HepG2 (cell line): ENCODE data around the gene SUSD3. TPM values are rescaled to one million over a fixed set of nuclear protein-coding genes. Genes with fewer than 3 reads are reported as not detected.

Experiments
- ATAC-seq: fragments of 200-7000 bp; cut with Tn5 transposase; 3 replicates; pipeline ENCODE4 v1.9.1; 2020; ENCODE audit warnings: mild to moderate bottlenecking, moderate library complexity
- BruUV-seq: library from RNA; stranded (reverse); fragments of 400-500 nt; replicated peaks from 2 replicates; lab custom pipeline; 2021; lab: Mats Ljungman, UMichigan
- CTCF ChIA-PET: fragments of 300-600 bp; formaldehyde crosslinking; extraction: SDS; loops from one replicate; lab custom pipeline; 2021; ENCODE audit warnings: low total read pairs, inconsistent platforms, low intra/inter-chr PET ratio; lab: Yijun Ruan, JAX
- POLR2A ChIA-PET: fragments of 350-600 bp; sonication (Branson Sonifier 250); formaldehyde crosslinking; loops from one replicate; lab custom pipeline; 2020; ENCODE audit warnings: antibody characterized with exemption, inconsistent platforms; lab: Yijun Ruan, JAX
- DNase-seq: peaks from one replicate; pipeline ENCODE4 v3.0.0-alpha.2; 2015; ENCODE audit warnings: low spot score
- FAIRE-seq: peaks from 3 replicates; lab custom pipeline; 2011; peaks lifted over from hg19 to GRCh38; lab: Jason Lieb, UNC
- H2AFZ ChIP-seq: one replicate; pipeline ENCODE4 v1.6.1; 2011; ENCODE audit warnings: low read length, inconsistent platforms
- H3K27ac ChIP-seq: fragments of 300-600 bp; 3 replicates; pipeline ENCODE4 v1.8.0; 2011; ENCODE audit warnings: mixed run types, mild to moderate bottlenecking, mixed read lengths, low read length, inconsistent platforms; ENCODE audit not compliant: insufficient read depth; ENCODE audit errors: extremely low read length
- H3K27me3 ChIP-seq, 2 experiments: fragments of 200-600 bp in 1 of 2; 2 replicates in 1 of 2; 3 replicates in 1 of 2; pipeline versions ENCODE4 v1.6.0 to v1.8.0; 2011; ENCODE audit warnings: low read length in 2 of 2, mild to moderate bottlenecking in 2 of 2, moderate library complexity in 2 of 2, inconsistent platforms in 1 of 2; ENCODE audit not compliant: insufficient read depth in 2 of 2, control insufficient read depth in 1 of 2
- H3K36me3 ChIP-seq, 2 experiments: fragments of 200-600 bp in 1 of 2; replicated peaks in 1 of 2; 2 replicates in 1 of 2; 3 replicates in 1 of 2; pipeline versions ENCODE4 v1.5.1 to v1.8.0; 2011; ENCODE audit warnings: low read length in 2 of 2, inconsistent platforms in 1 of 2; ENCODE audit not compliant: insufficient read depth in 2 of 2, control insufficient read depth in 1 of 2
- H3K4me1 ChIP-seq: 2 replicates; pipeline ENCODE4 v1.5.1; 2012; ENCODE audit warnings: low read length, inconsistent platforms; ENCODE audit not compliant: insufficient read depth
- H3K4me2 ChIP-seq: 2 replicates; pipeline ENCODE4 v1.6.0; 2011; ENCODE audit warnings: low read depth, low read length, inconsistent platforms
- H3K4me3 ChIP-seq, 3 experiments: fragments of 200-600 bp in 1 of 3; sonication (generic), shearing (Covaris generic) in 1 of 3; replicated peaks in 1 of 3; 2 replicates each; pipeline ENCODE4 v1.5.1; 2011 to 2016; ENCODE audit warnings: low read length in 3 of 3, inconsistent platforms in 2 of 3, low read depth in 2 of 3, mild to moderate bottlenecking in 2 of 3, control low read depth in 1 of 3, mixed read lengths in 1 of 3; ENCODE audit not compliant: insufficient read depth in 1 of 3
- H3K79me2 ChIP-seq: one replicate; pipeline ENCODE4 v1.6.1; 2011; ENCODE audit warnings: low read length, inconsistent platforms; ENCODE audit not compliant: insufficient read depth
- H3K9ac ChIP-seq: 2 replicates; pipeline ENCODE4 v1.6.0; 2011; ENCODE audit warnings: mild to moderate bottlenecking, low read depth, low read length, inconsistent platforms; ENCODE audit not compliant: insufficient read depth
- H3K9me3 ChIP-seq: 2 replicates; pipeline ENCODE4 v1.5.1; 2012; ENCODE audit warnings: mild to moderate bottlenecking, low read length
- H4K20me1 ChIP-seq: 2 replicates; pipeline ENCODE4 v1.6.0; 2011; ENCODE audit warnings: inconsistent platforms, mild to moderate bottlenecking, low read length, moderate library complexity; ENCODE audit not compliant: insufficient read depth
- CC2D1A ChIP-seq: sonication (generic); formaldehyde crosslinking; IDR thresholded peaks from 2 replicates; pipeline ENCODE4 v1.8.1; 2023; ENCODE audit warnings: mild to moderate bottlenecking, missing genetic modification reagents
- ESRRA ChIP-seq: sonication (generic); formaldehyde crosslinking; IDR thresholded peaks from 2 replicates; pipeline ENCODE4 v1.5.1; 2020; ENCODE audit warnings: mild to moderate bottlenecking, low read depth, missing genetic modification reagents
- MED8 ChIP-seq: sonication (generic); formaldehyde crosslinking; IDR thresholded peaks from 2 replicates; pipeline ENCODE4 v1.8.1; 2023; ENCODE audit warnings: mild to moderate bottlenecking, missing genetic modification reagents; ENCODE audit not compliant: insufficient replicate concordance
- RORA ChIP-seq: sonication (generic); formaldehyde crosslinking; IDR thresholded peaks from 2 replicates; pipeline ENCODE4 v1.5.0; 2020; ENCODE audit warnings: mild to moderate bottlenecking, missing genetic modification reagents, moderate library complexity
- SIX1 ChIP-seq: sonication (generic); formaldehyde crosslinking; IDR thresholded peaks from 2 replicates; pipeline ENCODE4 v1.4.0; 2020; ENCODE audit warnings: missing genetic modification reagents, borderline replicate concordance
- SMAD3 ChIP-seq: sonication (generic); formaldehyde crosslinking; IDR thresholded peaks from 2 replicates; pipeline ENCODE4 v1.4.0; 2020; ENCODE audit warnings: missing genetic modification reagents
- ZBTB39 ChIP-seq: sonication (generic); formaldehyde crosslinking; IDR thresholded peaks from 2 replicates; pipeline ENCODE4 v1.5.0; 2020; ENCODE audit warnings: missing genetic modification reagents
- ZNF17 ChIP-seq: sonication (generic); formaldehyde crosslinking; IDR thresholded peaks from 2 replicates; pipeline ENCODE4 v1.5.0; 2020; ENCODE audit warnings: mild to moderate bottlenecking, missing genetic modification reagents
- ZNF24 ChIP-seq: fragments of 450-650 bp; IDR thresholded peaks from 2 replicates; pipeline ENCODE4 v1.6.1; 2017; ENCODE audit warnings: antibody characterized with exemption, mild to moderate bottlenecking
- ZNF274 ChIP-seq: sonication (generic); formaldehyde crosslinking; IDR thresholded peaks from 2 replicates; pipeline ENCODE4 v1.5.1; 2020; ENCODE audit warnings: mild to moderate bottlenecking, missing genetic modification reagents
- ZNF687 ChIP-seq: sonication (generic); formaldehyde crosslinking; IDR thresholded peaks from 2 replicates; pipeline ENCODE4 v1.5.1; 2020; ENCODE audit warnings: mild to moderate bottlenecking, missing genetic modification reagents, moderate library complexity
- WGBS: methylation state at CpG from one replicate; pipeline ENCODE4 v1.1.6; 2017; ENCODE audit warnings: low lambda C conversion rate; 5-methylcytosine and 5-hydroxymethylcytosine counted together
- in situ Hi-C: cut with HindIII; loops from 2 replicates; pipeline ENCODE4 v1.10.0; 2017; ENCODE audit warnings: low pct_unique_long_range_greater_than_20kb; ENCODE audit not compliant: extremely low pct_ligation_motif_present
- intact Hi-C: fragments of 100-400 bp; cut with micrococcal nuclease; formaldehyde crosslinking; loops from one replicate; pipeline ENCODE4 v1.10.0; 2022; ENCODE audit not compliant: unreplicated experiment
- polyA plus RNA-seq, 8 experiments: library from polyadenylated mRNA; depleted of rRNA in 3 of 8; stranded (reverse) in 7 of 8; unstranded in 1 of 8; fragments of >200 nt; fragmentation: Illumina TruSeq in 4 of 8; extraction: Trizol in 4 of 8; gene quantifications; 2 replicates each; pipeline versions ENCODE4 v1.2.1 to v1.2.3, GENCODE V29; 2011 to 2016; ENCODE audit warnings: low read depth in 4 of 8, missing spikeins in 1 of 8, mixed read lengths in 1 of 8; ENCODE audit not compliant: insufficient read depth in 1 of 8
- total RNA-seq, 5 experiments: library from RNA; depleted of rRNA; stranded (reverse); fragments of >200 nt; fragmentation: Illumina TruSeq; extraction: Trizol; gene quantifications; 2 replicates each; pipeline ENCODE4 v1.2.3, GENCODE V29; 2016; ENCODE audit warnings: low read depth in 1 of 5

SUSD3 gene
- total and polyA plus RNA-seq, 2 of the 13 experiments (the other 11 are each of a cell fraction or from before 2014, with no cell fraction given): 7.0 to 9.1 TPM

GRCh38 chr9:93048566-93049448 lies 9.7 kb upstream of the SUSD3 start (continued):
- TF ChIP-seq ZNF274 (no peak), ZNF24 (no peak), ESRRA (CRISPR knock-in tag) (no peak), SIX1 (no peak), ZNF17 (CRISPR knock-in tag) (no peak)

- BruUV-seq: no TSS peak
- ATAC-seq: peak; percentile 77
- CTCF ChIA-PET: no interaction called here
Observed at GRCh38 chr9:93049491-93049890, 9.0 kb upstream of the SUSD3 start.

More at GRCh38 chr9:93049491-93049890, 9.0 kb upstream of the SUSD3 start:
- no peak for DNase-seq
- no peak overlapping the region for H3K9ac ChIP-seq
- FAIRE-seq: no peak
- H4K20me1 ChIP-seq: no peaks in the 10 kb centered on the region
- WGBS: 0% methylated on average over 4 of the region's 4 CpGs
- intact Hi-C loops (no loop called here), in situ Hi-C loops (no loop called here)
- H3K4me2 ChIP-seq: peak overlapping the region; percentile 40
- no peak overlapping the region for H2AFZ ChIP-seq
- TF ChIP-seq ZBTB39 (CRISPR knock-in tag) (no peak), ZNF687 (peak; percentile 33), CC2D1A (no peak), MED8 (CRISPR knock-in tag) (no peak), SMAD3 (CRISPR knock-in tag) (no peak), RORA (CRISPR knock-in tag) (no peak)
- peaks cover 3 to 31% of the 10 kb centered on the region in 2 experiments; a peak in 3 of 5 replicates for H3K27me3 ChIP-seq
- no peak overlapping the region for H3K27ac ChIP-seq
- H3K9me3 ChIP-seq: no peaks in the 10 kb centered on the region
- no peaks in the 10 kb centered on the region for H3K36me3 ChIP-seq
- H3K4me1 ChIP-seq: peaks cover 41% of the 10 kb centered on the region
- POLR2A ChIA-PET: no interaction called here
- peak overlapping the region in 1 of 3 experiments; percentile 30; a peak in 1 of 6 replicates for H3K4me3 ChIP-seq
- no peaks in the 10 kb centered on the region for H3K79me2 ChIP-seq
